ENCODE results near the gene CMTM7. TPM values are rescaled to one million over a fixed set of nuclear protein-coding genes. Genes with fewer than 3 reads are reported as not detected.

CMTM7 gene
- total RNA-seq, 1 donor from 2014 or later, result 20.4 TPM

DNA sequence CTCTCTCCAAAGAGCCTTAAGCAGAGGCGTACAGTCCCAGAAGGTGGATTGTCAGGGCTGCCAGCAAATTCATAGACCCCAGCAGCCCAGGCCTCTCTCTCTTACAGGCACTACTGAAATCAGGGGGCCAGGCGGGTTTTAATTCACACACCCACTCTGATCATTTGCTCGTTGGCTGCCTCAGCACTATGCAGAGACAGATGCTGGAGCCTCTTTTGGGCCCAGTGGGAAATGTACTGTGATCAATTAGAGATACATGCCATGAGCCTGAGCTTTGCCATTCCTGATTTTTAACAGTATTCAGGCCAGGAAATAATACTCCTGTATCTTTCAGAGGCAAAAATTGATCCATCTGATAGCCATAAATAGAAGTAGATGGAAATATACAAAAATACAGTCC lies 58.0 kb downstream of the CMTM7 start:
- Mint-ChIP-seq H3K9me3 (peaks cover 4% of the 10 kb centered on the region), H3K4me3 (no peak overlapping the region), H3K4me1 (ENCODE audit: unreplicated experiment) (peaks cover 22% of the 10 kb centered on the region), H3K36me3 (peaks cover 27% of the 10 kb centered on the region), H3K27me3 (no peaks in the 10 kb centered on the region), H3K27ac (no peak overlapping the region)
- DNase-seq (ENCODE audit: extremely low spot score, unreplicated experiment), result no peak
- no peak for TF ChIP-seq CTCF (conservative IDR thresholded peaks at IDR 0.05)

GRCh38 chr3:32450426-32450825 lies 58.8 kb downstream of the CMTM7 start:
- H3K27ac Mint-ChIP-seq, result no peak overlapping the region
- DNase-seq (ENCODE audit: extremely low spot score, unreplicated experiment), result no peak
- peaks cover 4% of the 10 kb centered on the region for H3K9me3 Mint-ChIP-seq
- peaks cover 27% of the 10 kb centered on the region for H3K4me1 Mint-ChIP-seq (ENCODE audit: unreplicated experiment)
- no peaks in the 10 kb centered on the region for H3K27me3 Mint-ChIP-seq
- H3K36me3 Mint-ChIP-seq, result peaks cover 24% of the 10 kb centered on the region
- TF ChIP-seq CTCF (conservative IDR thresholded peaks at IDR 0.05), result no peak
- no peak overlapping the region for H3K4me3 Mint-ChIP-seq

- Mint-ChIP-seq H3K27me3 (no peaks in the 10 kb centered on the region), H3K27ac (no peak overlapping the region), H3K9me3 (peaks cover 4% of the 10 kb centered on the region), H3K36me3 (peaks cover 24% of the 10 kb centered on the region), H3K4me1 (ENCODE audit: unreplicated experiment) (peaks cover 34% of the 10 kb centered on the region), H3K4me3 (no peak overlapping the region)
- DNase-seq (ENCODE audit: extremely low spot score, unreplicated experiment), result no peak
- TF ChIP-seq CTCF (conservative IDR thresholded peaks at IDR 0.05), result no peak
These were observed 59.5 kb downstream of the CMTM7 start for GRCh38 chr3:32450992-32451659.

GRCh38 chr3:32452009-32452408 lies 60.4 kb downstream of the CMTM7 start:
- Mint-ChIP-seq H3K9me3 (peaks cover 2% of the 10 kb centered on the region), H3K27ac (no peak overlapping the region), H3K36me3 (peaks cover 17% of the 10 kb centered on the region), H3K4me3 (no peak overlapping the region), H3K27me3 (no peaks in the 10 kb centered on the region), H3K4me1 (ENCODE audit: unreplicated experiment) (peaks cover 36% of the 10 kb centered on the region)
- TF ChIP-seq CTCF (conservative IDR thresholded peaks at IDR 0.05), result no peak
- DNase-seq (ENCODE audit: extremely low spot score, unreplicated experiment), result no peak

DNA sequence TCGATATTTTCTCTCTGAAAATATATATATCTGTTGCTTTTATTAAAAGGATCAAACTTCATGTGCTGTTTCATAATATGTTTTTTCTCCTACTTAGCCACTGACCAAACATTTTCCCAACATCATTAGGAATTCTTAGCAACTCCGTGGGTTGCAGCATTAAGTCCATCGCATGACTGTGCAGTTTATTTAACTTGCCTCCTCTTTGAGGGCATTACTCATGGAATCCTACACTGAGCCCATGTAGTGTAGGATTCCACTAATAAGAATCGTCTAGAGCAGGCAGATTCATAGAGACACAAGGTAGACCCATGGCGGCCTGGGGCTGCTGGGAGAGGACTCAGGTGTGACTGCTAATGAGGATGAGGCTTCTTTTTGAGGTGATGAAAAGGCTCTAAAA lies 61.7 kb downstream of the CMTM7 start:
- H3K27ac Mint-ChIP-seq, result no peak overlapping the region
- H3K4me1 Mint-ChIP-seq (ENCODE audit: unreplicated experiment), result peaks cover 41% of the 10 kb centered on the region
- no peak for DNase-seq (ENCODE audit: extremely low spot score, unreplicated experiment)
- no peak for TF ChIP-seq CTCF (conservative IDR thresholded peaks at IDR 0.05)
- peaks cover 18% of the 10 kb centered on the region for H3K36me3 Mint-ChIP-seq
- peaks cover 3% of the 10 kb centered on the region for H3K9me3 Mint-ChIP-seq
- peaks cover 3% of the 10 kb centered on the region for H3K27me3 Mint-ChIP-seq
- H3K4me3 Mint-ChIP-seq, result no peak overlapping the region
